H1 (cell line): ENCODE measurements around the gene SH3RF2.

ENCODE experiments used
- HDAC6 ChIP-seq: IDR thresholded peaks from one replicate; pipeline ENCODE4 v1.7.1; 2012; ENCODE audit warnings: low read depth, mild to moderate bottlenecking, inconsistent platforms, low read length, moderate library complexity
- TCF12 ChIP-seq: IDR thresholded peaks from 2 replicates; pipeline ENCODE4 v1.6.1; 2011; ENCODE audit warnings: low read depth, mild to moderate bottlenecking, low read length

DNA sequence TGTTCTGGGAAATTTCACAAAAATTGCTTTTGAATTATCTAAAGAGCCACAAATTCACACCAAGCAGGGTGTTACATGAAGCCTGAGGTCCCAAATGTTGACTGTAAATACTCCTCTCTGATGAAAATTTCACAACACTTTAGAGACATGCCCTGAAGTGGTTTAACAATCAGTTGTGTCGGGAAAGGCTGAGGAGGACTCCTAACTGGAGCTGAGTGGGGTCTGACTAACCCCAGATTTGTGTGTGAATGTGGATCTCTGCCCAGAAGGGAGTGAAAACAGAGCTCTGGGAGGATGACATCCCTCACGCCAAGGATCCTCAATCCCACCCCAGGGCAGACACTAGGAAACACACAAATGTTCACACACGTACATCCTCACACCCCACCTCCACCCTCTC lies 32.5 kb upstream of the SH3RF2 start:
- TF ChIP-seq HDAC6 (no peak), TCF12 (no peak)
